ENCODE results near the gene SCD5. TPM values are rescaled to one million over a fixed set of nuclear protein-coding genes. Genes with fewer than 3 reads are reported as not detected.

Gene SCD5
- total RNA-seq, 4 donors from 2014 or later = 0.70 to 5.0 (median 3.0) TPM

DNA sequence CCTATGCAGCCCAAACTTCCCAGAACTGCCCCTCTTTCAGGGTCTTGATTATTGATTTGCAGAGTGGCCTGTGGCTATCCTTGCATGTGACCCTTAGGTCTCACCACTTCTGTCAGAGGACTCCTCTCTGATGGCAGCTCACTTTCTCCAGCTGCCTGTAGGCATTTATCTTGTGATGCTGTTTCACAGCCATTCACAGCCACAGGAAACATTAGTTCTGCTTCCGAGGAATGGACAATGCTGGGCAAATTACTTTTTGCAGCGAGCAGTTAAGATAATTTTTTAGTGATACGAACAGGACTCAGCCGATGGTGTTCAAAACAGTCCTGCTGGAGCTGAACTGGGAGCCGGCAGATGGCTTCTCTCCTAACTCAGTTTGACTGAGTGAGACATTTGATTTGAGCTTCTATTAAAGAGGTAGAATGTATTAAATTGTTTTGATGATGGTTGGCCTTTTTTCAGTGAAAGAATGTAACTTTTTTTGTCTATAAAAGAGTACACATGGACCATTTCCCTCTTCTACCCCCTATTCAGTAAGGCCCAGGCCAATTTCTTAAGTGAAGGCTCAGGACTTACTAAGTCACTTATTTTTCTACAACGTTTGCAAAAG is 178.4 kb downstream of the SCD5 start:
- Histone ChIP-seq H3K9me3 (no peaks in the 10 kb centered on the region), H3K4me1 (no peaks in the 10 kb centered on the region), H3K27me3 (no peaks in the 10 kb centered on the region), H3K4me3 (no peak overlapping the region), H3K27ac (no peak overlapping the region), H3K36me3 (no peaks in the 10 kb centered on the region)
- no peak for DNase-seq
- TF ChIP-seq POLR2A (IDR thresholded peaks at IDR 0.05) = no peak
- TF ChIP-seq, protein P1, sequence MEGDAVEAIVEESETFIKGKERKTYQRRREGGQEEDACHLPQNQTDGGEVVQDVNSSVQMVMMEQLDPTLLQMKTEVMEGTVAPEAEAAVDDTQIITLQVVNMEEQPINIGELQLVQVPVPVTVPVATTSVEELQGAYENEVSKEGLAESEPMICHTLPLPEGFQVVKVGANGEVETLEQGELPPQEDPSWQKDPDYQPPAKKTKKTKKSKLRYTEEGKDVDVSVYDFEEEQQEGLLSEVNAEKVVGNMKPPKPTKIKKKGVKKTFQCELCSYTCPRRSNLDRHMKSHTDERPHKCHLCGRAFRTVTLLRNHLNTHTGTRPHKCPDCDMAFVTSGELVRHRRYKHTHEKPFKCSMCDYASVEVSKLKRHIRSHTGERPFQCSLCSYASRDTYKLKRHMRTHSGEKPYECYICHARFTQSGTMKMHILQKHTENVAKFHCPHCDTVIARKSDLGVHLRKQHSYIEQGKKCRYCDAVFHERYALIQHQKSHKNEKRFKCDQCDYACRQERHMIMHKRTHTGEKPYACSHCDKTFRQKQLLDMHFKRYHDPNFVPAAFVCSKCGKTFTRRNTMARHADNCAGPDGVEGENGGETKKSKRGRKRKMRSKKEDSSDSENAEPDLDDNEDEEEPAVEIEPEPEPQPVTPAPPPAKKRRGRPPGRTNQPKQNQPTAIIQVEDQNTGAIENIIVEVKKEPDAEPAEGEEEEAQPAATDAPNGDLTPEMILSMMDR (IDR thresholded peaks at IDR 0.05) = no peak

DNA sequence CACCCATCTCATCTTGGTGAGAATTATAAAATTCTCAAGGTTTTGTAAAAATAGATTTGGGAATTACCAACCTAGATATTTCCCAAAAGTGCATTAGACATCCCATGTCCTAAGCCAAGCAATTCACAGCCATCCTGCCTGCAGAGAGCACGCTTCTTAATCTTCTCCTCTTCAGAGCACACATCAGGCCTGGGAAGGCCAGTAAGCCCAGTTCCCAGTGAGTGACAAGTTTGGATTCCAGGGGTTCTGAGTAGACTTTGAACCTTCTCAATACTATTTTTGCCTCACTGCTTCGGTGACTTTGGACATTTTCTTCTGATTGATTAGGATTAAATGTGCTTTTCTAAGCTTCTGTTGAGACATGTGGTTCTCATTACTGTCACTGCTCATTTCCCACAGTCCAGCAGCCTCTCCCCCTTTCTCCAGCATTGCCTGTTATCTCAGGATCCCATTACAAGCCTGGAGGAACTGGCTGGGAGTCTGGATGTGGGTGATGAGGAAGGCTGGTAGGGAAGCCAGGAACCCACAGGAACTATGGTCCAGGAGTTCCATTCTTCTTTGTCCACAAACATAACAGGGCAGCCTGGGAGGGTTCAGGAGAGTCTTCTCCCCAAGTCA is 180.4 kb downstream of the SCD5 start:
- H3K36me3 ChIP-seq = no peaks in the 10 kb centered on the region
- TF ChIP-seq POLR2A (IDR thresholded peaks at IDR 0.05) = no peak
- TF ChIP-seq, protein P1 (IDR thresholded peaks at IDR 0.05) = no peak
- no peaks in the 10 kb centered on the region for H3K27me3 ChIP-seq
- DNase-seq = no peak
- no peaks in the 10 kb centered on the region for H3K9me3 ChIP-seq
- no peaks in the 10 kb centered on the region for H3K4me1 ChIP-seq
- H3K27ac ChIP-seq = no peak overlapping the region
- H3K4me3 ChIP-seq = no peak overlapping the region

DNA sequence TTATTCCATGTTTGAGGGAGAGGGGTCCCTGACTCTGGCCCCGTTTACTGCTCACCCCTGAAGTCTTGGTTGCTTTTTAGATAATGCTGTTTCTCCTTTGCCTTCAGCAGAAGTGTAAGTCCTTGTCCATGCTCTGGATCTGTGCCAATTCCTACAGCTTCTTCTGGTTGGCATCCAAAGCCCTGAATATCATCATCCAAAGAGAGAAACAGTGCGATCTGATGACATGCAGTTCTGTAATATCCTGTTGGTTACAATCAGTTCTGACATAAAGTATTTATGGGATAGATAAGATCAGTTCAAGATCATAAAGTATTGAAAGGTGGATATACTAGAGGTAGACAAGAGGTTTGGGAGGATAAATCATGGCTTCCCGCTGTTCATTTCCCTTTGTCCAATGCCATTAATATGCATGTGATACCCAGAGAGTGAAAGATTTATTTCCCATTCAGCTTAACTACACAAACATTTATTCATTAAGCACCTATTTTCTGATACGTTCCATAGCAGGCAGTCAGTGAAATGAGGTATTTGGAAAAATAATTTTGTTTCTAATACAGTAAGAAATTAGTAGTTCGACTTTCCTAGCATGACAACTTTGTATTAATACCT is 183.7 kb downstream of the SCD5 start:
- Histone ChIP-seq H3K4me1 (no peaks in the 10 kb centered on the region), H3K27me3 (no peaks in the 10 kb centered on the region), H3K36me3 (no peaks in the 10 kb centered on the region), H3K4me3 (no peak overlapping the region), H3K9me3 (no peaks in the 10 kb centered on the region), H3K27ac (no peak overlapping the region)
- DNase-seq = no peak
- TF ChIP-seq, protein P1 (IDR thresholded peaks at IDR 0.05) = no peak
- TF ChIP-seq POLR2A (IDR thresholded peaks at IDR 0.05) = no peak

DNA sequence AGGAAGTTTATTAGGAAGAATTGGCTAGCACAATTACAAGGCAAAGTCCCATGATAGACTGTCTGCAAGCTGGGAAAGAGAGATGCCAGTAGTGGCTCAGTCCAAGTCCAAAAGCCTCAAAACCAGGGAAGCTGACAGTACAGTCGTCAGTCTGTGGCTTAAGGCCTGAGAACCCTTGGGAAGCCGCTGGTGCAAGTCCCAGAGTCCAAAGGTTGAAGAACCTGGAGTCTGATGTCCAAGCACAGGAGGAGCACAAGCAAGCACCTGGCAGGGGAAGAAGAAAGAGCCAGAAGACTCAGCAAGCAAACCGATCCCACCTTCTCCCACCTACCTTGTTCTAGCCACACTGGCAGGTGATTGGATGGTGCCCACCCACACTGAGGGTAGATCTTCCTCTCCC is 185.5 kb downstream of the SCD5 start:
- Histone ChIP-seq H3K4me3 (no peak overlapping the region), H3K9me3 (no peaks in the 10 kb centered on the region), H3K27me3 (no peaks in the 10 kb centered on the region), H3K27ac (no peak overlapping the region), H3K36me3 (no peaks in the 10 kb centered on the region), H3K4me1 (no peaks in the 10 kb centered on the region)
- peak in 1 of 3 donors; percentile 49 for DNase-seq
- TF ChIP-seq, protein P1 (IDR thresholded peaks at IDR 0.05) = no peak
- TF ChIP-seq POLR2A (IDR thresholded peaks at IDR 0.05) = no peak

DNA sequence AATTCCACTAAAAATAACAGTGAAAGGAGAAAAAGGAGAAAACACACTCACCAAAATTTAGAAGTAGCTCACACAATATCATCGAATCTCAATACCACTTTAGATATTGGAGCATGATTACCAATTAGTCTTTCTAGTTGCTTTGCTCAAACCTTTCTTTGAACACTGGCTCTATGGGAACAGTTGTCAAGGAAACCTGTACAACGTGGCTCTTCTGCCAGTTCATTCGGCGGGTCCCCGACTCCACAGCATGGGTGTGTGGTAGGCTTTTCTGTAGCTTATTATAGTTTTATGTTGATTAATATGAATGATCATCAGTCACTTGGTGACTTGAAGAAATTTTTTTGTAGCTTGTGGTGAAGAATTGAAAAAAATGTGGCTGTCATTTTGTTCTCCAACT is 186.6 kb downstream of the SCD5 start:
- Histone ChIP-seq H3K4me1 (no peaks in the 10 kb centered on the region), H3K27ac (no peak overlapping the region), H3K9me3 (no peaks in the 10 kb centered on the region), H3K36me3 (no peaks in the 10 kb centered on the region), H3K27me3 (no peaks in the 10 kb centered on the region), H3K4me3 (no peak overlapping the region)
- no peak for DNase-seq
- TF ChIP-seq POLR2A (IDR thresholded peaks at IDR 0.05) = no peak

DNA sequence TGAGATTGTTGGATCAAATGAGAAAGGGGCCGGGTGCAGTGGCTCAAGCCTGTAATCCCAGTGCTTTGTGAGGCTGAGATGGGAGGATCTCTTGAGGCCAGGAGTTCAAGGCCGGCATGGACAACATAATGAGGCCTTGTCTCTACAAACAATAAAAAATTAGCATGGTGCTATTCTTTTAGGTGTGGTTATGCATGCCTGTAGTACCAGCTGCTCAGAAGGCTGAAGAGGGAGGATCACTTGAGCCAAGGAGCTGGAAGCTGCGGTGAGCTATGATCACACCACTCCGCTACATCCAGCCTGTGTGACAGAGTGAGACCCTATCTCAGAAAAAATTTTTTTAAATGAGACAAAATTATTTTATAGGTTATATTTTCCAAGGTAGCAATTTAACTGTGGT is 187.1 kb downstream of the SCD5 start:
- TF ChIP-seq POLR2A (IDR thresholded peaks at IDR 0.05) = no peak
- TF ChIP-seq, protein P1 (IDR thresholded peaks at IDR 0.05) = no peak
- DNase-seq = no peak

More for the DNA sequence above, 187.1 kb downstream of the SCD5 start:
- H3K9me3 ChIP-seq = no peaks in the 10 kb centered on the region
- no peaks in the 10 kb centered on the region for H3K4me1 ChIP-seq
- H3K27ac ChIP-seq = no peak overlapping the region
- no peaks in the 10 kb centered on the region for H3K27me3 ChIP-seq
- H3K4me3 ChIP-seq = no peak overlapping the region
- no peaks in the 10 kb centered on the region for H3K36me3 ChIP-seq

All from Peyer's patch (tissue), 4 donors.